ENCODE results near the gene NMNAT3.
"Not testable (repeated sequence)": the region's sequence is repeated elsewhere in the genome, so short reads cannot be mapped to it uniquely, and the experiment has no call there.

DNA sequence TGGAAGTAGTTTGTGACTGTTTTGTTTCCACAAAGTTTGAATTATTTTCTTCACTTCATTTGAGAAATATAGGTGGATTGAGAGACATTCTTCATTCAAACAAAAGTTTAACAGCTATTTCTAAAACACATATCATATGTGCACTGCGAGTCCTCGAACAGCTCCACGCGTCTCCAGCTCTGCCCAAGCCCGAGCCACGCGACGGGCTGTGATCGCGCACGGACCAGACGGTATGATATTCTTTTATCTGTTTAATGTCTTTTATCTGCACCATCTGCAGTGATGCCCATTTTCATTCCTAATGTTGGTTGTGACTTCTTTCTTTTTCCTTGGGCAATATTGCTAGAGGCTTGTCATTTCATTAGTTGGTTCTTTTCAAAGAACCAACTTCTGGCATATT lies 94.1 kb downstream of the NMNAT3 start:
- TF ChIP-seq CTCF, POLR2A (IDR thresholded peaks at IDR 0.05): not testable (repeated sequence)

All from breast epithelium (tissue), 3 donors.